Cardiac fibroblast (primary cell): ENCODE measurements around the gene PDE9A.

ENCODE experiments used
- DNase-seq, 2 donors: peaks; one replicate each; pipeline versions ENCODE4 v3.0.0 to v3.0.0-alpha.2; 2010; ENCODE audit warnings: low read depth in 2 of 2
- H3K4me3 ChIP-seq, 2 donors: replicated peaks in 1 of 2; 1 replicate in 1 of 2; 2 replicates in 1 of 2; pipeline ENCODE4 v1.5.1; 2011; ENCODE audit warnings: low read depth in 2 of 2, low read length in 2 of 2, mild to moderate bottlenecking in 2 of 2, moderate library complexity in 1 of 2
- TF ChIP-seq, protein P1 (sequence below): IDR thresholded peaks from one replicate; pipeline ENCODE4 v1.5.1; 2011; ENCODE audit warnings: low read depth, mild to moderate bottlenecking, low read length, inconsistent platforms

The PDE9A gene

DNA sequence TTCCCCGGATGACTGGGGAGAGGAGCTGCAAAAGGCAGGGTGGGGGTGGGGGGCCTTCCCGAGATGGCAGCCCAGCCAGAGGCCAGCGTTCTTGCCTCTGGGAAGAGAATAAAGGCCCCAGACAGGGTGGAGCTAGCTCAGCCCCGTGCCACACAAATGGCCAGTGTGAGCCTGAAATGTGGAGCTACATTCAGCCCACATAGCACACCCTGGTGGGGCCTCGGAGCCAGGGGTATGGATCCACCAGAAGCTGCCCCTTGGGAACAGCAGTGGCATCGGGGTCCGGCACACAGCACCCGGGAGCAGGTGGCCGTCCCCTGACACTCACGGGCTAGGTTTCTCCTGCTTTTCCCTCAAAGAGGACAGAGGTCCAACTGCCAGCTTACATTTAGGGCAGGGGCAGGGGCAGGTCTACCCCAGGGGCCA, 93.9 kb downstream of the PDE9A start:
- no peak for DNase-seq
- no peak overlapping the region for H3K4me3 ChIP-seq
- TF ChIP-seq, protein P1, sequence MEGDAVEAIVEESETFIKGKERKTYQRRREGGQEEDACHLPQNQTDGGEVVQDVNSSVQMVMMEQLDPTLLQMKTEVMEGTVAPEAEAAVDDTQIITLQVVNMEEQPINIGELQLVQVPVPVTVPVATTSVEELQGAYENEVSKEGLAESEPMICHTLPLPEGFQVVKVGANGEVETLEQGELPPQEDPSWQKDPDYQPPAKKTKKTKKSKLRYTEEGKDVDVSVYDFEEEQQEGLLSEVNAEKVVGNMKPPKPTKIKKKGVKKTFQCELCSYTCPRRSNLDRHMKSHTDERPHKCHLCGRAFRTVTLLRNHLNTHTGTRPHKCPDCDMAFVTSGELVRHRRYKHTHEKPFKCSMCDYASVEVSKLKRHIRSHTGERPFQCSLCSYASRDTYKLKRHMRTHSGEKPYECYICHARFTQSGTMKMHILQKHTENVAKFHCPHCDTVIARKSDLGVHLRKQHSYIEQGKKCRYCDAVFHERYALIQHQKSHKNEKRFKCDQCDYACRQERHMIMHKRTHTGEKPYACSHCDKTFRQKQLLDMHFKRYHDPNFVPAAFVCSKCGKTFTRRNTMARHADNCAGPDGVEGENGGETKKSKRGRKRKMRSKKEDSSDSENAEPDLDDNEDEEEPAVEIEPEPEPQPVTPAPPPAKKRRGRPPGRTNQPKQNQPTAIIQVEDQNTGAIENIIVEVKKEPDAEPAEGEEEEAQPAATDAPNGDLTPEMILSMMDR = no peak

DNA sequence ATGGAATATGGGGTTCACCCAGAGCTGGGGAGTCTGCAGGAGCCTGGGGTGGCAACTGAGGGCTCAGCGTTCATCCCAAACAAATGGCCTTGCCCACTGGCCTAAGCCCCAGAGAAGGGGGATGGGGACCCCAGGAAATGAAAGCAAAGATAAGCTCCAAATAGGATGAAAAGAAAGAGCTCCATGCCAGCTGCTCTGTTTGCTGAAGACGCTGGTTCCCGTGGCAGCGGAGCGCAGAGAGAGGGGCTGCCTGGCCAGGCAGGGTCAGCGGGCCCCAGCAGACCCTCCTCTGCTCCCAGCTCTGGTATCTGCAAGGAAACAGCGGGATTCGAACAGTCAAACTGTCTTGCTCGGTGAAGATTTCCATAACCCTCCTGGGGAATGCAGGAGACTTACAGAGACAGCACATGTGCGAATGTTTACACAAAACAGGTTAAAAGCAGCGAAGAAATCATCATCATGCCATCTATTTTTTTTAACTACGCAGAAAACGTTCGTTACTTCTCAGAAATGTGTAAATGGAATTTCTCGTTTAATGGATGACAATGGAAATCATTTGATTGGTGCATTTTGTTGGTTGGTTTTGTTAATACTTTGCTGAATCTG, 94.4 kb downstream of the PDE9A start:
- H3K4me3 ChIP-seq = no peak overlapping the region
- no peak for DNase-seq
- TF ChIP-seq, protein P1 = no peak

DNA sequence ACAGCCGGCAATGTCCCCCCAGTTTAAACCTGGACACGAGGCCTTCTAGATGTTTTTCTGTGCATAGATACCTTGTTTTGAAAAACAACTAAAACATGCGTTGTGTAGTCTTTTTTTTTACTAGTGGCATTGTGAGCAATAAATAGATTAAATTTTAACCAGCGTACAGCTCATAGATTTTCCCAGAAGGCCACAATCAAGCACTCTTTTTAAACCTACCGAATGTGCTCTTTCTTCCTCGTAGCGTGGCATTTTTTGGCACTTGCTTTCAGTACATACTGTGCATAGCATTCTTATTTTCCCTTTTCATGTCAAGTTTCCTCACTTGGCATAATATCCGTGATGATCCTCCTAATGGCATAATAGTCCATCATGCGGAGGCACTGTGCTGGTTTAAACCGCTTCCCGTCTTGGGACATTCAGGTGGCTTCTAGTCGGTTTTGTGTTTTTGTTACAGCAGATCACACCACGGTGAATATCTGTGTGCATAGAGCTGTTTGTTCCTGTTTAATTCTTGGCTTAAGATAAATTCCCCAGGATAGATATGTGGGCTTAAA, 95.3 kb downstream of the PDE9A start:
- DNase-seq = no peak
- H3K4me3 ChIP-seq = no peak overlapping the region
- TF ChIP-seq, protein P1 = no peak

DNA sequence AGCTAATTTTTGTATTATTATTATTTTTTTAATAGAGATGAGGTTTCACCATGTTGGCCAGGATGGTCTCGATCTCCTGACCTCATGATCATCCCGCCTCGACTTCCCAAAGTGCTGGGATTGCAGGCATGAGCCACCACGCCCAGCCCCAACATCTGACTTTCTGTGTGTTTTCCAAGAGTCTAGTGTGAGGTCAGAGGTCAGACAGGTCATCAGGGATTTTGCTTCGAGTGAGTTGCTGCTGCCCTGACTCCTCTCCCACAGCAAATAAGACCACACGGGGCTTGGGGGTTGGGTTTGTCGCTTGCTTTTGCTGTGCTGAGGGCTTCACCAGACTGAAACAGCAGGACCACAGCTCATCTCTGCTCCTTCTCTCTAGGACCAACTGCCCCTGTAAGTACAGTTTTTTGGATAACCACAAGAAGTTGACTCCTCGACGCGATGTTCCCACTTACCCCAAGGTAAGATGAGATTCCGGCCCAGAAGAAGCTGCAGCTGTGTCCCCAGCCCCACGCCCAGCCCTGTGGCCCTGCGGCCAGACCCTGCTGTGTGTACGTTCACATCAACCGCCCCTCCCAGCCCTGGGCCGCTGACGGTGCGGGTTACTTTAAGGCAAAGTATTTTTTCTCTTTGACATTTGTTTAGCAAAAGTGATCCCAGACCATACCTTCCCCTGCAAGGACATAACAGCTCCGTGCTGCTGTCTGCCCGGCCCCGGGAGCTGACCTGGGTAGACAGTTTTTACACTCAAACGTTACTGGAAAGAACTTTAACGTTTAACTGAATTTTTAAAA, 97.5 kb downstream of the PDE9A start:
- H3K4me3 ChIP-seq = no peak overlapping the region
- no peak for DNase-seq
- TF ChIP-seq, protein P1 = no peak

DNA sequence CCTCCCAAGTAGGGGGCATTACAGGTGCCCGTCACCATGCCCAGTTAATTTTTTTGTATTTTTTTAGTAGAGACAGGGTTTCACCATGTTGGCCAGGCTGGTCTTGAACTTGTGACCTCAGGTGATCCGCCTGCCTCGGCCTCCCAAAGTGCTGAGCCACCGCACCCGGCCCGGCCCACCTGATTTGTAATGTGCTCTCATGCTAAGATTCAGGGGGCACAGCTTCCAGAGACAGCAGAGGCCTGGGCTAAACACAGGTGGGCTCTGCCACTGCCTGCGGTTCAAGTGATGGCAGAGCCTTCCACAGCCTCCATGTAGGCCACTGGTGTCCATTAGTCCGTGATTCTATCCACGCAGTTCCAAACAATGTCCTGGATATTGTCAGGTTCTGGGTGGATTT, 98.4 kb downstream of the PDE9A start:
- TF ChIP-seq, protein P1 = no peak
- DNase-seq = no peak
- H3K4me3 ChIP-seq = no peak overlapping the region

DNA sequence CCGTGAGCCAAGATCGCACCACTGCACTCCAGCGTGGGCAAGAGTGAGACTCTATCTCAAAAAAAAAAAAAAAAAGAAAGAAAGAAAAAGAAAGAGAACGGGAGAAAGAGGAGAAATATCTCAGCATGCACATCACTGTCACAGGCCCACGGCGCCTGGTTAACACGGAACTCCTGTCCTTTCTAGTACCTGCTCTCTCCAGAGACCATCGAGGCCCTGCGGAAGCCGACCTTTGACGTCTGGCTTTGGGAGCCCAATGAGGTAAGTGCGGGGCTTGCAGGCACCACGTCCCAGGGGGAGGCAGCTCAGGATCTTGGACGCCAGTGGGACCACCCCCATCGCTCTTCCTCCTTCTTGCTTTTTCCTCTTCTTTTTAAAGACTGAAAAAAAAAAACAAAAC, 100.4 kb downstream of the PDE9A start:
- TF ChIP-seq, protein P1 = no peak
- DNase-seq = no peak
- no peak overlapping the region for H3K4me3 ChIP-seq
